H7 (cell line): ENCODE data around the gene CSMD2. TPM values are rescaled to one million over a fixed set of nuclear protein-coding genes. Genes with fewer than 3 reads are reported as not detected.

Experiments used
- DNase-seq: peaks from one replicate; pipeline ENCODE4 v3.0.0; 2012
- H3K27me3 ChIP-seq: 2 replicates; pipeline ENCODE4 v1.6.0; 2011; ENCODE audit warnings: mild to moderate bottlenecking, low read length; ENCODE audit not compliant: control insufficient read depth, insufficient read depth
- H3K36me3 ChIP-seq: replicated peaks from 2 replicates; pipeline ENCODE4 v1.5.1; 2011; ENCODE audit warnings: low read length; ENCODE audit not compliant: control insufficient read depth, insufficient read depth
- H3K4me3 ChIP-seq: 2 replicates; pipeline ENCODE4 v1.5.1; 2011; ENCODE audit warnings: low read depth, mild to moderate bottlenecking, control low read depth, low read length, moderate library complexity; ENCODE audit not compliant: insufficient read depth
- total RNA-seq: library from RNA; depleted of rRNA; stranded (reverse); fragments of >200 nt; shearing (Covaris generic); gene quantifications from 2 replicates; pipeline ENCODE4 v1.2.3, GENCODE V29; 2014

Gene CSMD2
- total RNA-seq, 1 experiment from 2014 or later = 6.3 TPM

- no peak for DNase-seq
- Histone ChIP-seq H3K36me3 (no peaks in the 10 kb centered on the region), H3K4me3 (no peak overlapping the region), H3K27me3 (peaks cover 12% of the 10 kb centered on the region)
Observed at GRCh38 chr1:33637846-33638440, 527.1 kb downstream of the CSMD2 start.

- Histone ChIP-seq H3K4me3 (no peak overlapping the region), H3K27me3 (peaks cover 12% of the 10 kb centered on the region), H3K36me3 (no peaks in the 10 kb centered on the region)
- DNase-seq = no peak
Observed at GRCh38 chr1:33636209-33636608, 528.8 kb downstream of the CSMD2 start.

- no peaks in the 10 kb centered on the region for H3K36me3 ChIP-seq
- H3K27me3 ChIP-seq = peaks cover 12% of the 10 kb centered on the region
- DNase-seq = peak; percentile 77
- no peak overlapping the region for H3K4me3 ChIP-seq
Observed at GRCh38 chr1:33635336-33636012, 529.6 kb downstream of the CSMD2 start.

- H3K4me3 ChIP-seq = no peak overlapping the region
- DNase-seq = peak; percentile 83
- H3K27me3 ChIP-seq = peaks cover 12% of the 10 kb centered on the region
- H3K36me3 ChIP-seq = no peaks in the 10 kb centered on the region
Observed at GRCh38 chr1:33634806-33635205, 530.2 kb downstream of the CSMD2 start.

DNA sequence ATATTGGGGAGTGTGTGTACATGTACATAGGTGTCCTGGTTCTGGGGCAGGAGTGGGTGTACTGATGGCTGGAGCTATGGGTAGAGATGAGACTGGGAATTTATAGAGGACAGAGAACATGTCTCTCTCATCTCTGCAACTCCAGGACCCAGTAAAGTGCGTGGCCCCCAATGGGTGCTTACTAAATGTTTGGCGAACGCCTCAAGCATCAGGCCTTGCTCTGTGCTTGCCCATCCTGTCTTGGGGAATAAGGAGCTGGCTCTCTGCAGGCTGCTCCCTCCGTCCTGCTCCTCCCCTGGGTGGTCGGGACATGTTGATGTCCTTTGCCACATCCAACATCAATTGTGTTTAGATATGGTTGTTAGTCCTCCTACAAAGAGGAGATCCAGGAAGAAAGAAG is 530.9 kb downstream of the CSMD2 start:
- Histone ChIP-seq H3K4me3 (no peak overlapping the region), H3K27me3 (peaks cover 12% of the 10 kb centered on the region), H3K36me3 (no peaks in the 10 kb centered on the region)
- DNase-seq = no peak

GRCh38 chr1:33633019-33633801 is 531.8 kb downstream of the CSMD2 start:
- no peaks in the 10 kb centered on the region for H3K36me3 ChIP-seq
- no peak overlapping the region for H3K4me3 ChIP-seq
- DNase-seq = peak; percentile 92
- H3K27me3 ChIP-seq = peaks cover 12% of the 10 kb centered on the region

DNA sequence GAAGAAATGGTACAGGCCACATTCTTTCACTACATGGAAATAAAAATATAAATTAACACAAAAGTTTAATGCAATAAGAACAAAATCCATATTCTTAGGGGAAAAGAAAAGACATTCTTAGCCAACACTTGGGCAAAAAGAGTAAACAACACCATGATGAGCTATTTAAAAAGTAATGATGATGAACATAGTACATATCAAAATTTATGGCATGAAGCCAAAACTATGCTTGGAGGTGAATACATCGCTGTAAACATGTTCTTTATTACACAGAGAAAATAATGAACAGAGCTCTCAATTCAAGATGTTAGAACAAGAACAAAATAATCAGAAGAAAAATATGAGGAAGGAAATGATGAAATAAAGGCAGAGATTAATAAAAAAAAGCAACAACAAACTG is 534.3 kb downstream of the CSMD2 start:
- no peaks in the 10 kb centered on the region for H3K36me3 ChIP-seq
- H3K4me3 ChIP-seq = no peak overlapping the region
- no peak for DNase-seq
- peaks cover 12% of the 10 kb centered on the region for H3K27me3 ChIP-seq

GRCh38 chr1:33626801-33627200 is 538.2 kb downstream of the CSMD2 start:
- no peaks in the 10 kb centered on the region for H3K27me3 ChIP-seq
- H3K36me3 ChIP-seq = no peaks in the 10 kb centered on the region

DNA sequence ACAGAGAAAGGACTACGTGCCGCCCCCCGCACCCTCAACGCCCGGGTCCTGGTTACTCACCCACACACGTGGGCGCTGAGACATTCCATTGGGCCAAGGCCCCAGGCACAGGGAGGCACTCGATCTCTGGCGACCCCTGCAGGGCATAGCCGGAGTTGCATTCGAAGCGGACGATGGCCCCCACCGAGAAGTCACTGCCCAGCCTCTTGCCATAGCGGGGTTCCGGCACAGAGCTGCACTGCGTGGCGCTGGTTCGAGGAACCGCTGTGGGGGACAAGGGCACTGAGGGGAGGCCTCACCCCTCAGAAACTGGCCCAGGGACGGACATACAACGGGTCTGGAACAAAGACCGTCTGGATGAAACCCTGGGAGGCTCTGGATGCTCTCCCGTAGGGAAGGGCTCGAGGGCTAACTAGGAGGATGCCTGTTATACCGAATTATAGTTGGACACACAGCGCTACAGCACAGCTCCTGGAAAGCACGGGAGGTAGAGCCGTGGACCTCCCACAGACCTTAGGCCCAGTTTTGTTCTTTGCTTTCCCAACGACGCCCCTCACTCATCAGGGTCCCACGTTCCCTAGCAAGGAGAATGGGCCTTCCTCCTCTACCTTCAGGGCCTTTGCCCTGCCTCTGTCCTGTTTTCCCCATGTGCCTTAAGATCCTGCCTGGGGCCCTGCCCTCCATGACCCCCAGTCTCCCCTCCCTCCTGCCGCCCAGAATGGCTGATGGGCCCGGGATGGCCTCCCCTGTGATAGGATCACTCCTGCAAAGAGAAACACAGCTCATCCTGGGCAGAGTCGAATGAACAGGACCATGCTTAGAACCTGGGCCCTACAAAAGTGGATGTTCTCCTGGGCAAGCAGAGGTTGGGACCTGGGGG is 539.8 kb downstream of the CSMD2 start:
- peak; percentile 91 for DNase-seq
- H3K4me3 ChIP-seq = no peak overlapping the region
- H3K36me3 ChIP-seq = no peaks in the 10 kb centered on the region
- H3K27me3 ChIP-seq = no peaks in the 10 kb centered on the region

More at GRCh38 chr1:33626801-33627200, 538.2 kb downstream of the CSMD2 start:
- no peak overlapping the region for H3K4me3 ChIP-seq
- DNase-seq = no peak

- H3K4me3 ChIP-seq = no peak overlapping the region
- peak; percentile 31 for DNase-seq
- H3K36me3 ChIP-seq = no peaks in the 10 kb centered on the region
- no peaks in the 10 kb centered on the region for H3K27me3 ChIP-seq
Observed at GRCh38 chr1:33624261-33624990, 540.6 kb downstream of the CSMD2 start.

DNA sequence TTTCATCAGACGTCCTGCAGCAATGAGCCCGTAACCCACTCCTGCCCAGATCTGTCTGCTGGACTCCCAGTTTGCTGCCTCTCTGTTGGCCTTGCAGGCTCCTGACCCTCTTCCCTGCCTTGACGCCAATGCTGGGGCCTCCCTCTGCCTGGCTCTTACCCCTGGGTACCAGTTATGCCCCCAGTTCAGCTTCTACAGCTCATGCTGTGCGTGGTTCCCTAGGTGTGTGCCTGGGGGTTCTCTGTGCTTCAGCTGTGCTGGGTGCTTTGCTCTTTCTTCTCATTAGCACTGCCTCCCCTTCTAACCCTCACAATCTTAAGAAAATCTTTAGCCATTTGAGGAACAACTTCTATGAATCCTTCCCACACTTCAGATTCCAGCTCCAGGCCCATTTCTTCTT is 541.2 kb downstream of the CSMD2 start:
- Histone ChIP-seq H3K27me3 (no peaks in the 10 kb centered on the region), H3K4me3 (no peak overlapping the region), H3K36me3 (no peaks in the 10 kb centered on the region)
- no peak for DNase-seq

DNA sequence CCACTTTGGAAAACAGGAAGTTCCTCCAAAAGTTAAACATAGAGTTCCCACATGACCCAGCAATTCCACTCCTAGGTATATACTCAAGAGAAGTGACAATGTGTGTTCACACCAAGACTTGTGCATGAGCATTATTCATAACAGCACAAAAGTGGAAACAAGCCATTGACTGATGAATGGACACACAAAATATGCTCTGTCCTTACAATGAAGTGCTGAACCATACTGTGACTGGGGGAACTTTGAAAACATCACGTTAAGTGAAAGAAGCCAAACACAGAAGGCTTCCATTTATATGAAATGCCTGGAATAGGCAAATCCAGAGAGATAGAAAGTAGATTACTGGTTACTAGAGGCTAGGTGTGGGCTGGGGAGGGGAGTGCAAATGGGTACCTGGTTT is 542.3 kb downstream of the CSMD2 start:
- Histone ChIP-seq H3K36me3 (no peaks in the 10 kb centered on the region), H3K27me3 (no peaks in the 10 kb centered on the region)
- no peak for DNase-seq

GRCh38 chr1:33618636-33619035 is 546.4 kb downstream of the CSMD2 start:
- Histone ChIP-seq H3K36me3 (no peaks in the 10 kb centered on the region), H3K27me3 (no peaks in the 10 kb centered on the region), H3K4me3 (no peak overlapping the region)
- no peak for DNase-seq

More for the DNA sequence above, 542.3 kb downstream of the CSMD2 start:
- H3K4me3 ChIP-seq = no peak overlapping the region

GRCh38 chr1:33617451-33617850 is 547.6 kb downstream of the CSMD2 start:
- DNase-seq = no peak

More at GRCh38 chr1:33617451-33617850, 547.6 kb downstream of the CSMD2 start:
- Histone ChIP-seq H3K4me3 (no peak overlapping the region), H3K27me3 (no peaks in the 10 kb centered on the region), H3K36me3 (no peaks in the 10 kb centered on the region)
